ENCODE results near the gene C1QTNF7.

C1QTNF7 gene

DNA sequence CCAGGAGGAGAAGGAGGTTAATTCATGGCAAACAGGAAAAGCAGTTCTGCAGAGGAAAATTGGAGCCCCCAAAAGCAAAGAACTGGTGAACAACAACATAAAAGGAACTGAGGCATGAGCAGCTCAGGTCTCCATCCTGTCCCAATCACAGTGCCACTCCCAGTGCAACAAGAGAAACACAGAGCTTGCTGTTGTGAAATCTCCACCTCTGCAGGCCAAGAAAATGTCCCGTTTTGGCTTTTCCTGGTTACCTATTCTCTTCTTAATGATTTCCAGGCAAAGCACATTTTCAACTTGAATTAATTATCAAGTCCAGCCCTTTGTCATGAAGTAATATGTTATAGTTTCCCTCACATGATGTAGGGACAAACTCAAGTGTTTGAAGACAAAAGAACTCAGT is 778 bp downstream of the C1QTNF7 start:
- 86 to 96% methylated on average over 1 of the region's 1 CpG for WGBS, 2 experiments
- H3K9me3 ChIP-seq (ENCODE audit: control insufficient read depth, low read length): no peaks in the 10 kb centered on the region
- H3K36me3 ChIP-seq (ENCODE audit: control insufficient read depth, insufficient read depth, low read length): no peaks in the 10 kb centered on the region
- no peaks in the 10 kb centered on the region for H3K4me1 ChIP-seq (ENCODE audit: control insufficient read depth, insufficient read depth, low read length)
- H3K27me3 ChIP-seq (ENCODE audit: control insufficient read depth, insufficient read depth, low read length, poor library complexity, severe bottlenecking): no peaks in the 10 kb centered on the region
- H3K27ac ChIP-seq (ENCODE audit: insufficient read depth, low read depth, low read length, poor library complexity, severe bottlenecking): no peak overlapping the region
- H3K4me3 ChIP-seq (ENCODE audit: insufficient read depth, low read depth, low read length): no peak overlapping the region

DNA sequence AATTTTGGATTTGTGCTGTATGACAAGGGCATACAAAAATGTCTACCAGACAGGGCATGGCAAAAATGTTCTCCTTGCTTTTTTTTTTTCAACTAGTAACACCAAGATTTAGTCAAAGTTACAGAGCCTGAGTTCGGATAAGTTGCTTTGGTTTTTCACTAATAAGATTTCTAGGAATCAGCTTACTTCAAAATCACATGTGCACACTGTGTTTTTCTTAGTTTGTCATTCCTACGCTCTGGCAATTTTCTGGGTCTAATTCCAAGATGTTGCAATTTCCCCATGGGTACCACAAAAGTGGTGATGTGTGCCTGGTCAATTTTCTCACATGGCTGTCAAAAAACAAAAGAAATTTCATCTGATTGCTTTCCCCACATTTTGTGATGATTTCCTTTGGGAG is 6.3 kb downstream of the C1QTNF7 start:
- no peaks in the 10 kb centered on the region for H3K27me3 ChIP-seq (ENCODE audit: control insufficient read depth, insufficient read depth, low read length, poor library complexity, severe bottlenecking)
- no peaks in the 10 kb centered on the region for H3K4me1 ChIP-seq (ENCODE audit: control insufficient read depth, insufficient read depth, low read length)
- no peaks in the 10 kb centered on the region for H3K9me3 ChIP-seq (ENCODE audit: control insufficient read depth, low read length)
- 92 to 98% methylated on average over 2 of the region's 2 CpGs for WGBS, 2 experiments
- H3K36me3 ChIP-seq (ENCODE audit: control insufficient read depth, insufficient read depth, low read length): no peaks in the 10 kb centered on the region
- H3K4me3 ChIP-seq (ENCODE audit: insufficient read depth, low read depth, low read length): no peak overlapping the region
- H3K27ac ChIP-seq (ENCODE audit: insufficient read depth, low read depth, low read length, poor library complexity, severe bottlenecking): no peak overlapping the region

DNA sequence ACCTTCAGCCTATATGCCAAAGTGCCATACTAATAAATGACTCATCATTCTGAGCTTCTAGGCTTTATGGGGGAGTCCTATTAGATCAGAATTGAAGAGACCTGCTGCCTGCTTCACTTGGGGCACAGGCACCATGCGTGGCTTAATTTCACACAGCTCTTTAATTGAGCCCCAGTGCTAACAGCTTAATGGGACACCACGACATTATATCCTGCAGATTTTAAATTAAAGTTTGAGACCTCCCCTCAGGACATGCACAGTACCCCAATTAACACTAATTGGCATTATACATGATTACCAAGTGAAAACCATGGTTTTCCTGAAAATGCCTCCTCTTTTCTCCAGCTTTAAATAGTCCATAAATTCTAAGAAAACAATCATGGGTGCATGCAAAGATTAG is 6.8 kb downstream of the C1QTNF7 start:
- Histone ChIP-seq H3K4me3 (ENCODE audit: insufficient read depth, low read depth, low read length) (no peak overlapping the region), H3K36me3 (ENCODE audit: control insufficient read depth, insufficient read depth, low read length) (no peaks in the 10 kb centered on the region), H3K9me3 (ENCODE audit: control insufficient read depth, low read length) (no peaks in the 10 kb centered on the region), H3K27me3 (ENCODE audit: control insufficient read depth, insufficient read depth, low read length, poor library complexity, severe bottlenecking) (no peaks in the 10 kb centered on the region), H3K27ac (ENCODE audit: insufficient read depth, low read depth, low read length, poor library complexity, severe bottlenecking) (no peak overlapping the region), H3K4me1 (ENCODE audit: control insufficient read depth, insufficient read depth, low read length) (no peaks in the 10 kb centered on the region)
- WGBS, 2 experiments: 86 to 95% methylated on average over 2 of the region's 2 CpGs

DNA sequence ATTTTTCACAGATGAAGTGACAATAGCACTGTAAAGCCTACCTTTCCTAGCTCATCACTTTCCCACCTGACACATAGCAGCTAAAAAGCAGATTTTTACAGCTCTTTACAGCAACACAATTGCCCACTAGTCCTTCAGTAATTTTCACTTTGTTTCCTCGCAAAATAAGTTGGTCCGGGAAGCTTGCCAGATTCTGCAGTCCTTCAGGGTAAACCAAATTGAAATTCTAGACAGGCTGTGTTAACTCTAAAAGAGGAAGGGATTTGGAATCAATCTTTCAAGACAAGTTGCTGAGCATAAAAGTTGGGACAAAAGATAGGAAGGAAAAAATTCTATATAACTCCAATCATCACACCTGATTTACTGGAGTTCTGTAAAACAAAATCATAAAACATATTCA is 8.7 kb downstream of the C1QTNF7 start:
- 97 to 100% methylated on average over 2 of the region's 2 CpGs for WGBS, 2 experiments
- Histone ChIP-seq H3K4me3 (ENCODE audit: insufficient read depth, low read depth, low read length) (no peak overlapping the region), H3K9me3 (ENCODE audit: control insufficient read depth, low read length) (no peaks in the 10 kb centered on the region)

DNA sequence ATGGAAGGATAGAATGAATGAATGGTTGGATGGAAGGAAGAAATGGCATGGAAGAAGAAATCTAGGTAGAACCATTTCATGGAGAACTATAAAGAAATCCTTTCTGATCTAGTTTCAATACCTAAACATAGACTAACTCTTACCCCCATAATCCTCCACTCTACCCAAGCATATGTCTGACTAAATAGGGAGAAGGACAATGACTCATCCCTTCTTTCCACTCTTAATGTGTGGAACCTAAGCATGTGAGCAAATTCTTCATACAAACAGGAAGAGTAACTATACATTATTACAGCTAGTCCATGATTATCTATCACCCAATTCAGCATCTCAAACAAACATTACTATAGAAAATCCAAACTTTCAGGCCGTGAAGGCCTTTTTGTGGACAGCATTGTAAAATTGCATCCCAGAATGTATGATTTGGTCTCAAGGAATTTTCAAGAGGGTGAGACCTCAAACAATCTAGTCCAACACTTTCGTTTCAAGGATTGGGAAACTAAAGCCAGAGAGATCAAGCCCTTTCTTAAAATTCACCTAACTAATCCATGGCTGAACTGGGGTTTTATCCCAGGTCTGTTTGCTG is 11.2 kb downstream of the C1QTNF7 start:
- no peaks in the 10 kb centered on the region for H3K9me3 ChIP-seq (ENCODE audit: control insufficient read depth, low read length)
- WGBS, 2 experiments: 58 to 68% methylated on average over 2 of the region's 2 CpGs
- H3K4me3 ChIP-seq (ENCODE audit: insufficient read depth, low read depth, low read length): no peak overlapping the region
- no peaks in the 10 kb centered on the region for H3K27me3 ChIP-seq (ENCODE audit: control insufficient read depth, insufficient read depth, low read length, poor library complexity, severe bottlenecking)
- no peak overlapping the region for H3K27ac ChIP-seq (ENCODE audit: insufficient read depth, low read depth, low read length, poor library complexity, severe bottlenecking)
- H3K4me1 ChIP-seq (ENCODE audit: control insufficient read depth, insufficient read depth, low read length): no peaks in the 10 kb centered on the region
- no peaks in the 10 kb centered on the region for H3K36me3 ChIP-seq (ENCODE audit: control insufficient read depth, insufficient read depth, low read length)

More for the DNA sequence above, 8.7 kb downstream of the C1QTNF7 start:
- no peak overlapping the region for H3K27ac ChIP-seq (ENCODE audit: insufficient read depth, low read depth, low read length, poor library complexity, severe bottlenecking)
- no peaks in the 10 kb centered on the region for H3K27me3 ChIP-seq (ENCODE audit: control insufficient read depth, insufficient read depth, low read length, poor library complexity, severe bottlenecking)
- no peaks in the 10 kb centered on the region for H3K36me3 ChIP-seq (ENCODE audit: control insufficient read depth, insufficient read depth, low read length)
- H3K4me1 ChIP-seq (ENCODE audit: control insufficient read depth, insufficient read depth, low read length): no peaks in the 10 kb centered on the region

DNA sequence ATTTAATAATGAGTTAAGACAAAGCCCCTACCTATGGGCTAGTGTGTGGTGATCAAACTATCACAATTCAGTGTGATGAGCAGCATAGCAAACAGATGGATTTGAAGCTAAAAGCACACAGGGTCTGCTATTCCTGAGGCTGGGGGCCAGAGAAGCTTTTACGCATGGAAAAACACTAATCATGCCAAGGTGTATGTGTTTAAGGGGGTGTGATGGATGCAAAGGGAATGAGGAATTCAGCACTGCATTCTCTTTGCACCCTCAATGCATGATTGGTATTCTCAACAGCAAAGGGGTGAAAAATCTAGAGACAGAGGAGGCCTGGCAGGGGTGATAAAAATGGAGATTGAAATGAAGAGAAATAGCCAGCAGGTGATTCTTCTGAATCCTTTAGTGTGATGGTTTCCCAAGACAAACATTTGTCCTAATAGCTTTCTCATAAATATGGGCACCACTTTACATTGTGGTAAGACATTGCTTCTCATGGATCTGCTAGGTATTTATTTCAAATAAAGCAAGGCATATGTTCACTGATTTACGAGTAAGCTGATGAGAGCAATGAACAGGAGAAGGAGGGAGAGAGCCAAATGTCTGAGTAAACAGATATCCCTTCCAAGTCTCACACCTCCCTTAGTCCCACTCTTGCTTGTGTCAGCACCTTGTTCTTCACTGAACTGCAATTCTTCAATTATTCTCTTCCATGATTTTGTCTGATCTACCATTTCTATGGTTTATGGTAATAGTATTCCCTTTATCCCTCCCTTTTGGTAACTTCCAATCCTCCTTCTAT is 15.7 kb downstream of the C1QTNF7 start:
- Histone ChIP-seq H3K9me3 (ENCODE audit: control insufficient read depth, low read length) (no peaks in the 10 kb centered on the region), H3K36me3 (ENCODE audit: control insufficient read depth, insufficient read depth, low read length) (no peaks in the 10 kb centered on the region), H3K27ac (ENCODE audit: insufficient read depth, low read depth, low read length, poor library complexity, severe bottlenecking) (no peak overlapping the region), H3K27me3 (ENCODE audit: control insufficient read depth, insufficient read depth, low read length, poor library complexity, severe bottlenecking) (no peaks in the 10 kb centered on the region), H3K4me3 (ENCODE audit: insufficient read depth, low read depth, low read length) (no peak overlapping the region), H3K4me1 (ENCODE audit: control insufficient read depth, insufficient read depth, low read length) (no peaks in the 10 kb centered on the region)
- 66 to 73% methylated on average over 2 of the region's 2 CpGs for WGBS, 2 experiments

DNA sequence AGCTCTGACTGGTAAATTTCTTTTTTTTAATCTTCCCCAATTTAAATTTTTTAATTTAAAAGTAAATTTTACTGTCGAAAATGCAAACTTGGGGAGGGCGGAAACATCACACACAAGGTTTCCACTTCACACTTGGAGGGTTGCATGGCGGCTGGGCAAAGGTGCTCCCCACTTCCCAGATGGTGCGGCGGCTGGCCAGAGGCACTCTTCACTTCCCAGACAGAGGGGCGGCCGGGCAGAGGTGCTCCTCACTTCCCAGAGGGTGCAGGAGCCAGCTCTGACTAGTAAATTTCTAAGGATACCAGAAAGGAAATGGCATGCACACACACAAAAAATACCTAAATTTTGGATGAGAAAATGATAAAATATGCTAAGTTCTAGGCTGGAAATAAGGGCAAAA is 16.4 kb downstream of the C1QTNF7 start:
- Histone ChIP-seq H3K4me3 (ENCODE audit: insufficient read depth, low read depth, low read length) (no peak overlapping the region), H3K4me1 (ENCODE audit: control insufficient read depth, insufficient read depth, low read length) (no peaks in the 10 kb centered on the region), H3K27ac (ENCODE audit: insufficient read depth, low read depth, low read length, poor library complexity, severe bottlenecking) (no peak overlapping the region), H3K36me3 (ENCODE audit: control insufficient read depth, insufficient read depth, low read length) (no peaks in the 10 kb centered on the region), H3K27me3 (ENCODE audit: control insufficient read depth, insufficient read depth, low read length, poor library complexity, severe bottlenecking) (no peaks in the 10 kb centered on the region), H3K9me3 (ENCODE audit: control insufficient read depth, low read length) (no peaks in the 10 kb centered on the region)
- 98% methylated on average over 7 of the region's 7 CpGs for WGBS, 2 experiments

DNA sequence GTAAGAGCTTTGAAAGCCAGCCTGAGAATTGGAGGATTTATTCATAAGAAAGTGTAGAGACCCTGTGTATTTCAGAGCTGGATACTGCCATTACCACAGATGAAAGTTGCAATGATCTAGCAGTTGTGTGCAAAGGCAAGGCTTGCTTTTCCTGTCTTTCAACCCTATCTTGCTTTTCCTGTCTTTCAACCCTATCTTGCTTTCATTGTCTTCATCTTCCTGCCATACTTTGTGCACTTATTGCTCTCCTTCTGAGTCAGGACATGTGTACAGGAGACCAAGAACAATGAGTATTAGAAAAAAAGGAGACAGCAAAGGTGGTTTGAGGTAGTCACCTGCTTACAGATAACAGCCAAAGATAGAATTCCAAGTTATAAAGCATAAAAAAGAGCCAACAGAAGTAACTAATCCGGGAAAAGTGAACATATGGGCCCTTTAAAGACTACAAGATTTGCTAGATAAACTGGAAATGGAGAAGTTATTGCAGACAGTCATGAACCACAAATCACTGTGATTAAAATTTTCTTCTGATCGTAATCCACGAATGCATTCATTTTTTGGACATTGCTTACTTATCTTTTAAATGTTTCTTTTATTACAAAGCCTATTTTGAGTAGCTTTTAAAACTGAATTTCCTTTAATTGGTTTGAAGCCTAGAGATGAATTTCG is 17.2 kb downstream of the C1QTNF7 start:
- no peaks in the 10 kb centered on the region for H3K4me1 ChIP-seq (ENCODE audit: control insufficient read depth, insufficient read depth, low read length)
- H3K27me3 ChIP-seq (ENCODE audit: control insufficient read depth, insufficient read depth, low read length, poor library complexity, severe bottlenecking): no peaks in the 10 kb centered on the region
- no peak overlapping the region for H3K4me3 ChIP-seq (ENCODE audit: insufficient read depth, low read depth, low read length)
- no peaks in the 10 kb centered on the region for H3K36me3 ChIP-seq (ENCODE audit: control insufficient read depth, insufficient read depth, low read length)
- 91 to 96% methylated on average over 4 of the region's 4 CpGs for WGBS, 2 experiments
- no peak overlapping the region for H3K27ac ChIP-seq (ENCODE audit: insufficient read depth, low read depth, low read length, poor library complexity, severe bottlenecking)
- no peaks in the 10 kb centered on the region for H3K9me3 ChIP-seq (ENCODE audit: control insufficient read depth, low read length)

DNA sequence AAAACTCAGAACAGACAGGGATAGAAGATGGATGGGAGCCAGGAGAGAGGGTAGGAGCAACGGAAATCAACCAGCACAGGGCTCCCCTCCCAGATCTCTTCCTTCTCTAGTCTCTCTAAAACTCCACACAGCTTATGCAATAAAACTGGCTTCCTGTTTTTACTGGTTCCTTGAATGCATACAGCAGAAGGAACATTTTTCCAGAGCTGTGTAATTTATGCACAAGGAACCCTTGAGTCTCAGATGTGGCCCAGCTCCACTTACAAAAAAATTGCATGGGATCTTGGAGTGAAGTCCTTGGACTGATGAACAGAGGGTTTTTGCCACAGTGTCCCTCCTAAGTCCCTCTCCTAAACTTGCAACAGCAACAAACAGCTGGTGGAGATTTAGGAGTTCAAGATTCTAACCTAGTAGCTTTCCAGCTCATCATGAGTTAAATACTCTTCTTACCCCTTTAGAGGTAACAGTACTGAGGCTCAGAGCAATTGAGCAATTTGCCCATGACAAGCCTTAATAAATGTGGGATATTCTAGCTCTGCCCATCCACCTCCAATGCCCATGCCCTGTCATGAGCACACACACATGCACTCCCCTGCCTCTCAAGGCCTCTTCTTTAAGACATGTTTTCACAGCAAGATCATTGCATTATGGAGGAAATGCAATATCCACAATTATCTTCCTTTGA is 23.5 kb downstream of the C1QTNF7 start:
- no peaks in the 10 kb centered on the region for H3K27me3 ChIP-seq (ENCODE audit: control insufficient read depth, insufficient read depth, low read length, poor library complexity, severe bottlenecking)
- H3K27ac ChIP-seq (ENCODE audit: insufficient read depth, low read depth, low read length, poor library complexity, severe bottlenecking): no peak overlapping the region
- no peaks in the 10 kb centered on the region for H3K9me3 ChIP-seq (ENCODE audit: control insufficient read depth, low read length)
- no peaks in the 10 kb centered on the region for H3K4me1 ChIP-seq (ENCODE audit: control insufficient read depth, insufficient read depth, low read length)
- H3K36me3 ChIP-seq (ENCODE audit: control insufficient read depth, insufficient read depth, low read length): no peaks in the 10 kb centered on the region
- H3K4me3 ChIP-seq (ENCODE audit: insufficient read depth, low read depth, low read length): no peak overlapping the region
- 92 to 100% methylated on average over 1 of the region's 1 CpG for WGBS, 2 experiments
